MCF 10A (cell line): ENCODE results near the gene MRRF. TPM values are rescaled to one million over a fixed set of nuclear protein-coding genes. Genes with fewer than 3 reads are reported as not detected.

Experiments
- BruUV-seq: library from RNA; stranded (reverse); fragments of 400-500 nt; replicated peaks from 2 replicates; lab custom pipeline; 2021; lab: Mats Ljungman, UMichigan
- CTCF ChIA-PET: fragments of 300-600 bp; sonication (Branson Sonifier 250); formaldehyde crosslinking; extraction: SDS; loops from one replicate; lab custom pipeline; 2021; ENCODE audit warnings: antibody characterized with exemption, inconsistent platforms; lab: Yijun Ruan, JAX
- POLR2A ChIA-PET: fragments of 300-600, 350-650 bp; sonication (Branson Sonifier 250); formaldehyde crosslinking; extraction: SDS; loops from one replicate; lab custom pipeline; 2020; ENCODE audit warnings: antibody characterized with exemption, inconsistent platforms; lab: Yijun Ruan, JAX
- DNase-seq: peaks from one replicate; pipeline ENCODE4 v3.0.0-alpha.2; 2018; ENCODE audit not compliant: unreplicated experiment
- H3K27ac Mint-ChIP-seq: one replicate; pipeline ENCODE4 v1.8.0; 2022; ENCODE audit warnings: mild to moderate bottlenecking, low read depth, mixed read lengths; ENCODE audit not compliant: unreplicated experiment
- H3K27me3 Mint-ChIP-seq: one replicate; pipeline ENCODE4 v1.8.0; 2022; ENCODE audit warnings: mixed read lengths; ENCODE audit not compliant: insufficient read depth, unreplicated experiment
- H3K36me3 Mint-ChIP-seq: one replicate; pipeline ENCODE4 v1.8.0; 2022; ENCODE audit warnings: mild to moderate bottlenecking, moderate library complexity, mixed read lengths; ENCODE audit not compliant: insufficient read depth, unreplicated experiment
- H3K4me1 Mint-ChIP-seq: one replicate; pipeline ENCODE4 v1.8.0; 2022; ENCODE audit warnings: mixed read lengths; ENCODE audit not compliant: insufficient read depth, unreplicated experiment
- H3K4me3 Mint-ChIP-seq: one replicate; pipeline ENCODE4 v1.8.0; 2022; ENCODE audit warnings: mild to moderate bottlenecking, moderate library complexity, mixed read lengths; ENCODE audit not compliant: unreplicated experiment
- H3K9me3 Mint-ChIP-seq: one replicate; pipeline ENCODE4 v1.8.0; 2022; ENCODE audit warnings: mixed read lengths; ENCODE audit not compliant: unreplicated experiment
- CTCF ChIP-seq: fragments of 200-600 bp; IDR thresholded peaks from one replicate; pipeline ENCODE4 v1.8.0; 2022; ENCODE audit warnings: antibody characterized with exemption, mild to moderate bottlenecking; ENCODE audit not compliant: unreplicated experiment
- intact Hi-C: fragments of 100-400 bp; cut with micrococcal nuclease; formaldehyde crosslinking; loops from 2 replicates; pipeline ENCODE4 v1.14.1; 2022
- total RNA-seq: library from RNA; stranded (reverse); gene quantifications from 2 replicates; pipeline ENCODE4 v1.2.3, GENCODE V29; 2022

MRRF gene
- total RNA-seq, 1 experiment from 2014 or later, result 90.3 TPM

GRCh38 chr9:122294531-122294930, 29.8 kb downstream of the MRRF start:
- H3K4me1 Mint-ChIP-seq, result no peaks in the 10 kb centered on the region
- no peak overlapping the region for H3K4me3 Mint-ChIP-seq
- no peak for DNase-seq
- H3K27me3 Mint-ChIP-seq, result no peaks in the 10 kb centered on the region
- TF ChIP-seq CTCF, result no peak
- intact Hi-C loops, result no loop called here
- ChIA-PET CTCF (interaction anchor here (0.8 kb wide), 1 partner anchor 15 kb away, joined by 5 read pairs; no protein-coding TSS in a partner anchor), POLR2A (no interaction called here)
- peaks cover 73% of the 10 kb centered on the region for H3K36me3 Mint-ChIP-seq
- H3K9me3 Mint-ChIP-seq, result no peaks in the 10 kb centered on the region
- no peak overlapping the region for H3K27ac Mint-ChIP-seq
- BruUV-seq, result no TSS peak

- TF ChIP-seq CTCF, result no peak
- H3K27me3 Mint-ChIP-seq, result no peaks in the 10 kb centered on the region
- H3K4me3 Mint-ChIP-seq, result no peak overlapping the region
- no TSS peak for BruUV-seq
- ChIA-PET CTCF (interaction anchor here (0.5 kb wide), 1 partner anchor 676 kb away, joined by 3 read pairs; no protein-coding TSS in a partner anchor), POLR2A (no interaction called here)
- DNase-seq, result no peak
- H3K36me3 Mint-ChIP-seq, result peaks cover 72% of the 10 kb centered on the region
- H3K4me1 Mint-ChIP-seq, result no peaks in the 10 kb centered on the region
- no peaks in the 10 kb centered on the region for H3K9me3 Mint-ChIP-seq
- no peak overlapping the region for H3K27ac Mint-ChIP-seq
- intact Hi-C loops, result no loop called here
Observed at GRCh38 chr9:122297512-122297911, 32.8 kb downstream of the MRRF start.

GRCh38 chr9:122302237-122303093, 37.8 kb downstream of the MRRF start:
- H3K36me3 Mint-ChIP-seq, result peaks cover 70% of the 10 kb centered on the region
- intact Hi-C loops, result no loop called here

More at GRCh38 chr9:122302237-122303093, 37.8 kb downstream of the MRRF start:
- peaks cover 5% of the 10 kb centered on the region for H3K4me1 Mint-ChIP-seq
- no peaks in the 10 kb centered on the region for H3K27me3 Mint-ChIP-seq
- ChIA-PET POLR2A (interaction anchor here (1.1 kb wide), 1 partner anchor 19 kb away, joined by 3 read pairs; no protein-coding TSS in a partner anchor), CTCF (no interaction called here)
- H3K9me3 Mint-ChIP-seq, result no peaks in the 10 kb centered on the region
- no peak overlapping the region for H3K27ac Mint-ChIP-seq
- no peak for TF ChIP-seq CTCF
- no peak overlapping the region for H3K4me3 Mint-ChIP-seq
- DNase-seq, result no peak
- no TSS peak for BruUV-seq
